ENCODE results near the gene C4orf50.

Gene C4orf50

DNA sequence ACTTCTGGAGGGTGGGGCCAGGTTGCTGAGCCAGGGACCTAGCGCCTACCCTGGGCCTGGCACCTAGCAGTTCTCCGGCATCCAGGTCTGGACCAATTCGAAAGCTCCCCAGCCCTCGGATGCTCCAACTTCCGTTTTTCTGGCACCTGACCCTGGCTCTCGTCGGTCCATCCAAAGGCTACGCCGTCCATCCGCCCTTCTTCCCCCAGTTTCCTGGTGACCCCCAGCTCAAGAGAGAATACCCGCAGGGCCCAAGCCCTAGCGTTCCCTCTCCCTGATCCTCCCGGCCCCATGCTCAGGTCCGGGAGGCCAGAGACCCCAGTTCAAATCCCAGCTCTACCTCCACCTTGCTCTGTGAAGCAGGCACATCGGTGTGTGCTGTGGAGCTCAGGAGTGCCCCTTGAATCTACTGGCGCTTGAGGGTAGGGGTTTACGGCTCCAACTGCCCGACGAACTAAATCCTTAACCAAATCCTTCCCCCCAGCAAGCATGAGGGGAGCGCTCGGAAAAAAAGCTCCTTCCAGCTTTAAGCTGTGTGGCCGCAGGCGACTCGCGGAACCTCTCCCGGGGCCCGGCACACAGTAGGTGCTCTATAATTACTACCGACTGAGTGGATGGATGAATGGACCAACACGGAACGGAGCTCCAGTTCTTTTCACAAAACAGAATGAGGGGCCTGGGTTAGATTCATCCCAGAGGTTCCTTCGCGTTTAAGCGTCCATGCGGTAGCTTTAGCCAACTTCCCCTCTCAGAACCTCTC lies 126.5 kb downstream of the C4orf50 start:
- no peaks in the 10 kb centered on the region for H3K9me3 Mint-ChIP-seq
- no peak overlapping the region for H3K27ac Mint-ChIP-seq
- peaks cover 1 to 4% of the 10 kb centered on the region in 2 donors for H3K4me1 Mint-ChIP-seq (ENCODE audit: low read depth in 2 of 2)
- peaks cover 67 to 81% of the 10 kb centered on the region in 2 donors for H3K27me3 Mint-ChIP-seq
- ATAC-seq (replicated peaks) (no peak), DNase-seq (no peak)
- no peak overlapping the region for H3K4me3 Mint-ChIP-seq
- H3K36me3 Mint-ChIP-seq (ENCODE audit: insufficient read depth): peaks cover 3% of the 10 kb centered on the region

DNA sequence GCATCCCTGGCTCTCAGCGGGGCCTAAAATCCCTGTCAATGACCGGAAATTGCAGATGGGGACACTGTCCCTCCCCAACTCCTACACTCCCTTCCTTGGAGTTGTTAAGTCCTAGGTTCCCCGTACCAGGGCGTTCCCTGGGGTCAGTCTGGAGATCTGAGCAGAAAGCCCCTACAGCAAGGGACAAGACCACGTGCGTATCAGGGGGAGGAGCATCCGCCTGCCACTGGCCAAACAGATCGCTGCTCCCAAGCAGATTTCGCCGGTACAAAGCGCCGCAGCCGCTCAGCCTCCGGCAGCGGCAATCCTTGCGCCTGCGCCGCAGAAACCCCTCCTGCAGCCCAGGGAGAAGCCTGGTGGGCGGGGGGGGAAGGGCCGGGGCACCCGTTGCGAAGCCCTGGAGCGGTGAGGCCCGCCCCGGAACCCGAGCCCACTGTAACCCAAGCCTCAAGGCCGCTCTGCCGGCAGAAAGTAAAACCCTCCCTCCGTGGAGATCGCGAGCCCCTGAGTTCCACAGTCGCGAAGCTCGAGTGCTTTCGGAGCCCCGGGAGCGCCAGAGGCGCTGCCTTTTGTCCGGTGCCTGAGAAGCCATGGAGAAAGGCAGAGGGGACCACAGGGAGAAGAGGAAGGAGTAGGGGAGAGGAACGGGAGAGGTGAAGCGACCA lies 128.0 kb downstream of the C4orf50 start:
- no peaks in the 10 kb centered on the region for H3K9me3 Mint-ChIP-seq
- no peak overlapping the region for H3K27ac Mint-ChIP-seq
- no peak for ATAC-seq (replicated peaks)
- DNase-seq: no peak
- peaks cover 3% of the 10 kb centered on the region for H3K36me3 Mint-ChIP-seq (ENCODE audit: insufficient read depth)
- H3K4me1 Mint-ChIP-seq (ENCODE audit: low read depth in 2 of 2): peaks cover 1 to 4% of the 10 kb centered on the region in 2 donors
- no peak overlapping the region for H3K4me3 Mint-ChIP-seq
- H3K27me3 Mint-ChIP-seq: peaks cover 72 to 82% of the 10 kb centered on the region in 2 donors

DNA sequence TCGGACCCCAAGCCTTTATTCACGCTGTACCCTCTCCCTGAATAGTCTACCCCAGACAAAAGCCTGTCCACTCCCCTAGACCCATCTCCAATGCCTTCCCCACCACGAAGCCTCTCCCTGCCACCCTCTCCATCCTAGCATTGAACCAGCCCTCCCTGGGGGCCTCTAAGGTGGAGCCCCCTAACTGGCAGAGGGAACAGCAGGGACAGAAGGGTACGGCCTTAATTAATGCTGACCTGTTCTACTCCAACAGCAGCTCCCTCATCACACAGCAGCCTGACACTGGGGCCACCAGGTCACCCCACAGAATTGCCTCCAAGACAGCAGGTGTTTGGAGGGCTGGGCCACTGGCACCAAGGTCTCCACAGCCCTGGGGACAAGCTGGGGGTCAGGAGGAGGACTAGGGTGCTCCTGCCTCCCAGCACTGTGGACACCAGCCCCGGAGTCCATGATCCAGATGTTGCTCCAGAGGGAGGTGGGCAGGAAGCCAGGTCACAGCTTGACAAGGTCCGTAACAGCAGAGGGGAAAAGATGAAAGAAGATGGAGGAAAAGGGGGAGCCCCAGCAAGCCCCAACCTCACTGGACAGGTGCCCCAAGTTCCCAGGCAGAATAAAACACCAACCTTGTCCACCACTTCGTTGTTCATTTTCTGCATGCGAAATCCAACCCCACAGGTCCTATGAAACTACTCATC lies 129.1 kb downstream of the C4orf50 start:
- H3K27ac Mint-ChIP-seq: no peak overlapping the region
- peaks cover 1 to 4% of the 10 kb centered on the region in 2 donors for H3K4me1 Mint-ChIP-seq (ENCODE audit: low read depth in 2 of 2)
- peaks cover 72 to 82% of the 10 kb centered on the region in 2 donors for H3K27me3 Mint-ChIP-seq
- ATAC-seq (replicated peaks) (no peak), DNase-seq (no peak)
- H3K4me3 Mint-ChIP-seq: peak overlapping the region; percentile 64 to 65
- no peaks in the 10 kb centered on the region for H3K9me3 Mint-ChIP-seq
- peaks cover 3% of the 10 kb centered on the region for H3K36me3 Mint-ChIP-seq (ENCODE audit: insufficient read depth)

DNA sequence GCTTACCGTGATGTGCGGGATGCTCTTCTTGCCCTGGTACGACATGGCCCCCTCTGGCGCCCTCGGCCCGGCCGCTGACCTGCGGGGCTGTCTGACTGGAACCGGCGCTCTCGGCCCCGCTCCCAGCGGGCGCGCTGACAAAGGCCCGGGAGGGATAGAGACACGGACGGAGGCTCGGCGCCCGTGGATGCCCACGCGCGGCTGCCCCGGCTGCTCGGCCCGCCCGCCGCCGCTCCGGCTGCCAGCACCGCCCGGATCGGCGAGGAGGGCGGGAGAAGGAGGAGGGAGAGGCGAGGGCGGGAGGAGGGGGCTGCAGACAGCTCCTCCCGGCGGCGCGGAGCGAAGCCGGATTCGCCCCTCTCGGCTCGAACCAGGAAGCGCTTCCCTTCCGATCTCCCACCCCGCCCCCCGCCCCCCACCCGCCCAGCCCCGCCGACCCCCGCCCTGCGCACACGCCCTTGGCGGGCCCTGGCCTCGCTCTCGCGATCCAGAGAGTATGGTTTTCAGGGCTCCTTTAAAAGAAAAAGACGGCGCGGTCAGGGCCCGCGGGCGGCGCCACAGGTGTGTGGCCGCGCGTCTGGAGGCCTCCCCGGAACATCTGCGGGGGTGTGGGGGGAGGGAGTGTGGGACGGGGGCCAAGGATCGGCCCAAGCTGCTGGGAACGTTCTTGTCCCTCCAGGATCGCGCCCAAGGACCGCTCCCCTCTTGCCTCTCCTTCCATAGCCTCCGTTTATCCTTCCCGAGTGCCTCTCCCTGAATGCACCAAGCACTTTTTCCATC lies 129.8 kb downstream of the C4orf50 start:
- ATAC-seq (replicated peaks) (no peak), DNase-seq (no peak)
- Mint-ChIP-seq H3K27me3 (peaks cover 67 to 79% of the 10 kb centered on the region in 2 donors), H3K4me1 (ENCODE audit: low read depth in 2 of 2) (peaks cover 1 to 4% of the 10 kb centered on the region in 2 donors), H3K4me3 (peak overlapping the region; percentile 64 to 65), H3K27ac (no peak overlapping the region), H3K9me3 (no peaks in the 10 kb centered on the region), H3K36me3 (ENCODE audit: insufficient read depth) (peaks cover 3% of the 10 kb centered on the region)

DNA sequence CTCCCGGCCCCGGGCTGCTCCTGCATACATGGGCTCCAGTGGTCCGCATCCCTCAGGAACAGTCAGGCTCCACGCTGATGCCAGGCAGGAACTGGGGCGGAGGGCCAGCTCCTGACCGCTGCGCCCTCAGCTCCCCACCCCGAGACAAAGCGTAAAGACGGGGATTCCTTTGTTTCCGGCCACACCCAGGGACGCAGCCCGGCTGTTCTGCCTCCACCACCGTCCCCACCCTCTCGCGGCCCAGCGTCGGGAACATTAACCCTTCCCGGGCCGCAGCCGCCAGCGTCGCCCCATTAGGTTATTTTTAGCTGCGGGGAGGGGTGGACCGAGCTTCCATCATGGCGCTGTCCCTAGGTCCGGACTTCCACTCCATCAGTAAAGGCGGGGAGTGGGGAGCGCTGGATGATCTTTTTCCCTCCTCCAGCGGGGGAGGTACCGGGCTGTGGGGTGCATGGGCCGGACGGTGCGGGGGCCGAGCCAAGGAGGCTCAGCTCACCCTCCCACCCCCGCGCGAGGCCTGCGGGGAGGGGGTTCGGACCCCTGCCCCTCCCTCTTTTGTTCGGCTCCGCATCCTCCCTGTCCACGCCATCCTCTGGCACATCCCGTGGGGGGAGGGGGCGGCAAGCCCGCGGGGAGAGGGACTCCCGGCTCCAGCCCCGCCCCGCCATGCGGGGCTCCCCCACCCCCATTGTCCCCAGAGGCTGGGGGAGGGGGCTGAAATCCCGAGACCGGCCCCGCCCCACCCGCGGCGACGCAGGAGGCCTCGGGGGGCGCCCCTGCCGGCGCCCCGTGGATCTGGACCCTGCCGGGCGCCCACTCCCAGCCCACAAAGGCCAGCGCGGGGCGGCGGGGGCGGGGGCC lies 130.6 kb downstream of the C4orf50 start:
- H3K36me3 Mint-ChIP-seq (ENCODE audit: insufficient read depth): peaks cover 3% of the 10 kb centered on the region
- H3K27me3 Mint-ChIP-seq: peaks cover 71 to 82% of the 10 kb centered on the region in 2 donors
- H3K27ac Mint-ChIP-seq: no peak overlapping the region
- no peaks in the 10 kb centered on the region for H3K9me3 Mint-ChIP-seq
- H3K4me1 Mint-ChIP-seq (ENCODE audit: low read depth in 2 of 2): peaks cover 0 to 4% of the 10 kb centered on the region in 2 donors
- peak overlapping the region in 1 of 2 donors; percentile 22 for H3K4me3 Mint-ChIP-seq
- ATAC-seq (replicated peaks) (no peak), DNase-seq (no peak)

DNA sequence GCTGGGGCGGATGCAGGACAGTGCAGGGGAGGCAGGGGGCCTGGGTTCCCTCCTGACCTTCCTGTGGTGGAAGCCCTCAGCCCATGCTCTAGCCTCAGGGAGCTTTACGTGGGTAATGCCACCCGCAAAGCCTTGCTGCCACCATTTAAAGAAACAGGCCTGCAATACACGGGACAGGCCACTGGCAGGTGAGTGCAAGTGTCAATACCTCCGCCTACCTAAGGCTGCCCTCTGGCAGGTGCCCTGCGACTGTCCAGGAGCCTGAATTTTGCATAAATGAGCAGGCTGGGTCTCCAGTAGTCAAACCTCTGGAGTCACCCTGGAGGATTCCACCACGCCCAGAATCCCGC lies 131.2 kb downstream of the C4orf50 start:
- DNase-seq (no peak), ATAC-seq (replicated peaks) (no peak)
- Mint-ChIP-seq H3K27ac (no peak overlapping the region), H3K4me3 (peak overlapping the region in 1 of 2 donors; percentile 22), H3K4me1 (ENCODE audit: low read depth in 2 of 2) (peaks cover 0 to 4% of the 10 kb centered on the region in 2 donors), H3K27me3 (peaks cover 74 to 82% of the 10 kb centered on the region in 2 donors), H3K36me3 (ENCODE audit: insufficient read depth) (peaks cover 3% of the 10 kb centered on the region), H3K9me3 (no peaks in the 10 kb centered on the region)

DNA sequence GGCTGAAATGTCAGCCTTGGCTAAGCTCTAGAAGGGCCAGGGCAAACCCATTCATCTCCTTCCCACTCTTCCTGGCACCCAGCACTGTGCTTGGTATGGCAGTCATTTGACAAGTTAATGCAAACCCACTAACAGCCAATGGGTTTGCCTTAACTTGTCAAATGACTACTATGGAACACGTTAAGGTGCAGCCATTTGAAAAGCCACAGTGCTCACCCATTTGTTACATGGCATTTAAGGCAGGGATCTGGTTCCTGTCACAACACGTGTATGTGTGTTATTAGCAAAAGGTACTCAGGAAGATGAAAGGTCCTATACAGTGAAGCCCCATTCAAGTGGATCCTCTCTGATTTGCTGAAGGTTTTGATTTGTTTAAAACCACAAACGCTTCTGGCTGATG lies 132.5 kb downstream of the C4orf50 start:
- H3K27me3 Mint-ChIP-seq: peaks cover 74 to 78% of the 10 kb centered on the region in 2 donors

DNA sequence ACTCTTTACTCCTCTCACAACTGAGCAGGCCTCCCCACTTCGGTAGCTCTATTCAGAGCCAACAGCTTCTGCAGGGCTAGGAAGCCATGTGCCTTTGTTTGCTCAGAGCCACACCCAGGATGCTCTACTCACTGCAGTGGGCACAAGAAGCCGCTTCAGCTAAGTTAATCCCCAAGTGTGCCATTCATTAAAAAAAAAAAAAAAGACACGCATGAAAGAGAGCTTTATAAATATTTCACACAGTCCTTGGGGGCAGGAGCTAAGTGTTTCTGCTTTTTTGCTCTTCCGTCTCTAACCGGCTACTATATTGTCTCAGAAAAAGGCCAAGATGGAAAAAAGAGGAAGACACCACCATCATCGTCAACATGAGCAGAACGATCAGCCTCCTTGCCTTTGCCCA lies 133.4 kb downstream of the C4orf50 start:
- no peaks in the 10 kb centered on the region for H3K4me1 Mint-ChIP-seq (ENCODE audit: low read depth in 2 of 2)
- H3K4me3 Mint-ChIP-seq: no peak overlapping the region
- peaks cover 71 to 75% of the 10 kb centered on the region in 2 donors for H3K27me3 Mint-ChIP-seq
- H3K27ac Mint-ChIP-seq: no peak overlapping the region
- H3K9me3 Mint-ChIP-seq: no peaks in the 10 kb centered on the region
- H3K36me3 Mint-ChIP-seq (ENCODE audit: insufficient read depth): no peaks in the 10 kb centered on the region
- no peak for ATAC-seq (replicated peaks)
- DNase-seq: no peak

More for the DNA sequence above, 132.5 kb downstream of the C4orf50 start:
- H3K9me3 Mint-ChIP-seq: no peaks in the 10 kb centered on the region
- no peak overlapping the region for H3K4me3 Mint-ChIP-seq
- ATAC-seq (replicated peaks) (no peak), DNase-seq (no peak)
- H3K4me1 Mint-ChIP-seq (ENCODE audit: low read depth in 2 of 2): no peaks in the 10 kb centered on the region
- no peak overlapping the region for H3K27ac Mint-ChIP-seq
- H3K36me3 Mint-ChIP-seq (ENCODE audit: insufficient read depth): peaks cover 3% of the 10 kb centered on the region

DNA sequence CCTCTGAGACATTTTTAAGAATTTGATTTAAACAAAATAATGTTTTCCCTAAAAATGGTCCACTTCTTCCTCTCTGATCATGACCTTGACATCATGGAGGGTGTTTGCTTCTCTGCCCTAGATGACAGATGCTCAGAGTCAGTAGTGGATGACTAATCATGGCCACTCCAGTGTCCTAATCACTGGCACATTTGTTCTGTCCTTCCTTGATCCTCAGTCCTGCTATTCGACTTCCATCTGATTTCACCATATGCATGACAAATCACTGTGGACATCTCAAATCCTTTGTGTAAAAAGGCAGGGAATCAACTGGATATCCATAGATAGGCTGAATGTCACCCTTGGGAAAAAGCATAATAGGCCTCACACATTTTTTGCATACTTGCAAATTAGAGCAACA lies 134.3 kb downstream of the C4orf50 start:
- DNase-seq (no peak), ATAC-seq (replicated peaks) (no peak)
- H3K27me3 Mint-ChIP-seq: peaks cover 71 to 75% of the 10 kb centered on the region in 2 donors
- no peak overlapping the region for H3K27ac Mint-ChIP-seq
- H3K4me3 Mint-ChIP-seq: no peak overlapping the region
- no peaks in the 10 kb centered on the region for H3K4me1 Mint-ChIP-seq (ENCODE audit: low read depth in 2 of 2)
- H3K36me3 Mint-ChIP-seq (ENCODE audit: insufficient read depth): no peaks in the 10 kb centered on the region
- no peaks in the 10 kb centered on the region for H3K9me3 Mint-ChIP-seq

DNA sequence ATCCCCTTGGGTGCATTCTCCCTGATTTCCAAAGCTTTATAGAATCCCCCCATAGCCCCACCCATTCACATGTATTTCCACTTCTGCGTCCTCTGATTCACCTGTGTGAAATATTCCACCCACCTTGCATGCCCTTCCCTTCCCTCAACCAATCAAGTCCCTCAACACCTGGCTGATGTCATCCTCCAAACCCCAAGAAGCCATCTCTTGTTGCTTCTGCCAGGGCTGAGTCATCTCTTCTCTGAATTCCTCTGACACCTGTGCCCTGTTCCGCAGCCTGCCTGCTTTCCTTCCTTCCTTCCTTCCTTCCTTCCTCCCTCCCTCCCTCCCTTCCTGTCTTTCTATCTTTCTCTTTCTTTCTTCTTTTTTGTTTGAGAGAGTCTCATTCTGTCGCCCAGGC lies 135.3 kb downstream of the C4orf50 start:
- Mint-ChIP-seq H3K4me1 (ENCODE audit: low read depth in 2 of 2) (no peaks in the 10 kb centered on the region), H3K36me3 (ENCODE audit: insufficient read depth) (no peaks in the 10 kb centered on the region), H3K27ac (no peak overlapping the region), H3K9me3 (no peaks in the 10 kb centered on the region), H3K27me3 (peaks cover 72 to 75% of the 10 kb centered on the region in 2 donors), H3K4me3 (no peak overlapping the region)
- no peak for ATAC-seq (replicated peaks)
- DNase-seq: no peak

DNA sequence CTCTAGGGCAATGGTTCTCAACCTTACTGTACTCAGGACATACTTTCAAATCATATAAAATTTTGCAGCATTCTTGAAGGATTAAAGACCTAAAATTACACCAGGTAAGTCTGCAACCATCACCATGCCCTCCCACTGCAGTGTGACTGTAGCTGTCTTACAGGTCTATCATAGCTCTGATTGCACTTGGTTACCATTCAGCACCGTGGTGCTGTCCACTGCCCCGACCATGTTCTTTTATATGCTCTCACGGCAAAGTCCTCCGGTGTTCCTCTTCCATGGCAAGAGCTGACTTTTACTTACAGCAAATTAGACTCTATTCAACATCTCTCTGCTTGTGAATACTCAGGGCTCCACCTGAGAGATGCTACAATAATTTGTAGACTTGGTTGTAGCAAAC lies 136.9 kb downstream of the C4orf50 start:
- H3K9me3 Mint-ChIP-seq: no peaks in the 10 kb centered on the region
- ATAC-seq (replicated peaks) (no peak), DNase-seq (no peak)
- H3K4me3 Mint-ChIP-seq: no peak overlapping the region
- no peaks in the 10 kb centered on the region for H3K4me1 Mint-ChIP-seq (ENCODE audit: low read depth in 2 of 2)
- H3K27me3 Mint-ChIP-seq: peaks cover 68 to 70% of the 10 kb centered on the region in 2 donors
- no peak overlapping the region for H3K27ac Mint-ChIP-seq
- no peaks in the 10 kb centered on the region for H3K36me3 Mint-ChIP-seq (ENCODE audit: insufficient read depth)

DNA sequence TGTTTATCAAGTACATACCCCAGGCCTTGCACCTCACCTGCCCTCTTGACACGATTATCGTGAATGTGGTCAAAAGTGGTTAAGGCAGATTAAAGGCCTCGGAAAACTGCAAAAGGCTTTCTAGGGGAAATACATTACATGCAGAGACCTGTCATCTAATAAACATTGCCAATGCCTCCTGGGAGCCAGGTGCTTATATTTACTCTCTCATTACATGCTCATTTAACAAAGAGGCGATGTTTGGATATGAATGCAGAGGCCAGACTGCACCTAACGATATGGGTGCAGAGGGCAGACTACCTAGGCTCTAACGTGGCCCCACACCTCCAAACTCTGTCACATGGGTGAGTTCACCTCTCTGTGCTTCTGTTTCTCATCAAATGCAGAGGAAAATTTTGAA lies 139.9 kb downstream of the C4orf50 start:
- Mint-ChIP-seq H3K27ac (no peak overlapping the region), H3K27me3 (peaks cover 45 to 57% of the 10 kb centered on the region in 2 donors), H3K4me3 (no peak overlapping the region), H3K4me1 (ENCODE audit: low read depth in 2 of 2) (no peaks in the 10 kb centered on the region), H3K36me3 (ENCODE audit: insufficient read depth) (no peaks in the 10 kb centered on the region), H3K9me3 (no peaks in the 10 kb centered on the region)
- no peak for ATAC-seq (replicated peaks)
- no peak for DNase-seq
